Hepatocyte (in vitro differentiated cells): Measurements from ENCODE around the gene ZNF669. TPM values are rescaled to one million over a fixed set of nuclear protein-coding genes. Genes with fewer than 3 reads are reported as not detected.
"Not testable (repeated sequence)": the region's sequence is repeated elsewhere in the genome, so short reads cannot be mapped to it uniquely, and the experiment has no call there.

Source experiments
- DNase-seq: peaks from one replicate; pipeline ENCODE4 v3.0.0-alpha.2; 2016; ENCODE audit warnings: low spot score
- H2AFZ ChIP-seq: fragments of 200-600 bp; sonication (generic); 2 replicates; pipeline ENCODE4 v1.6.0; 2016; ENCODE audit warnings: antibody characterized with exemption, mild to moderate bottlenecking
- H3K27ac ChIP-seq: fragments of 200-600 bp; sonication (generic); 2 replicates; pipeline ENCODE4 v1.5.1; 2016; ENCODE audit warnings: mild to moderate bottlenecking
- H3K27me3 ChIP-seq: fragments of 200-600 bp; sonication (generic); 2 replicates; pipeline ENCODE4 v1.6.1; 2016
- H3K36me3 ChIP-seq: fragments of 200-600 bp; sonication (generic); replicated peaks from 2 replicates; pipeline ENCODE4 v1.5.1; 2016; ENCODE audit warnings: low read depth; ENCODE audit not compliant: insufficient read depth
- H3K4me1 ChIP-seq: fragments of 200-600 bp; sonication (generic); 2 replicates; pipeline ENCODE4 v1.5.1; 2016; ENCODE audit warnings: mild to moderate bottlenecking, moderate library complexity; ENCODE audit not compliant: insufficient read depth
- H3K4me2 ChIP-seq: fragments of 200-600 bp; sonication (generic); 2 replicates; pipeline ENCODE4 v1.6.0; 2016
- H3K4me3 ChIP-seq: fragments of 200-600 bp; sonication (generic); 2 replicates; pipeline ENCODE4 v1.5.1; 2016; ENCODE audit warnings: mild to moderate bottlenecking
- H3K79me2 ChIP-seq: fragments of 200-600 bp; sonication (generic); 2 replicates; pipeline ENCODE4 v1.6.0; 2017; ENCODE audit warnings: mild to moderate bottlenecking
- H3K9me2 ChIP-seq: fragments of 200-600 bp; sonication (generic); replicated peaks from 2 replicates; pipeline ENCODE4 v1.6.0; 2017; ENCODE audit warnings: mild to moderate bottlenecking; ENCODE audit not compliant: insufficient read depth
- H3K9me3 ChIP-seq: fragments of 200-600 bp; sonication (generic); 2 replicates; pipeline ENCODE4 v1.5.1; 2016; ENCODE audit warnings: low read depth, mild to moderate bottlenecking
- H4K20me1 ChIP-seq: fragments of 200-600 bp; sonication (generic); 2 replicates; pipeline ENCODE4 v1.6.0; 2016; ENCODE audit warnings: mild to moderate bottlenecking; ENCODE audit not compliant: insufficient read depth, poor library complexity, severe bottlenecking
- EZH2 ChIP-seq: fragments of 200-600 bp; sonication (generic); IDR thresholded peaks from 2 replicates; pipeline ENCODE4 v1.6.1; 2016; ENCODE audit warnings: antibody characterized with exemption, mild to moderate bottlenecking, borderline replicate concordance
- EZH2phosphoT487 ChIP-seq: fragments of 200-600 bp; sonication (generic); IDR thresholded peaks from one replicate; pipeline ENCODE4 v1.6.1; 2018; ENCODE audit warnings: antibody characterized with exemption, mild to moderate bottlenecking, low read depth, moderate library complexity; ENCODE audit not compliant: unreplicated experiment, severe bottlenecking
- WGBS: methylation state at CpG from one replicate; pipeline ENCODE4 v1.1.6; 2016; ENCODE audit warnings: low lambda C conversion rate; ENCODE audit errors: missing lambda C conversion rate; 5-methylcytosine and 5-hydroxymethylcytosine counted together
- polyA plus RNA-seq: library from polyadenylated mRNA; unstranded; fragments of >200 nt; fragmentation: Nextera tagmentation; extraction: Ambion mirVana; gene quantifications from 2 replicates; pipeline ENCODE4 v1.2.1, GENCODE V29; 2016
- total RNA-seq: library from RNA; depleted of rRNA; stranded (reverse); fragments of >200 nt; gene quantifications from 2 replicates; pipeline ENCODE4 v1.2.3, GENCODE V29; 2014
- TF ChIP-seq, protein P1 (sequence below): fragments of 200-600 bp; sonication (generic); IDR thresholded peaks from 2 replicates; pipeline ENCODE4 v1.5.1; 2016; ENCODE audit warnings: antibody characterized with exemption, mild to moderate bottlenecking; ENCODE audit not compliant: poor library complexity

Gene ZNF669
- total and polyA plus RNA-seq, 2 experiments from 2014 or later, result 6.9 to 11.9 TPM

DNA sequence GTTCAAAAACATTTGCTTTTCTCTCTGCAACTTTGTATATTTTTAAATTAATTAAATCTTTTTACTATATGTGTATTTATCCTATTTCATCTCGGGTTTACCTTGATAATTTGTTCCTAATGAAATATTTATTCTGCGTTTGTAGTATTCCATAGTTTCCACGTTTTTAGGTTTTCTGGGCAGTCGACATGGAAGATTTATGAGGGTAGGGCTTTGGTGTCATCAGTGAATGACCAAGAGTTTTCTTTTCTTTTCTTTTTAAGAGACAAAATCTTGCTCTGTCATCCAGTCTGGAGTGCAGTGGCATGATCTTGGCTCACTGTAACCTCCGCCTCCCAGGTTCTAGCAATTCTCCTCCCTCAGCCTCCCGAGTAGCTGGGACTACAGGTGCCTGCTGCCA is 17.2 kb upstream of the ZNF669 start:
- 79% methylated on average over 6 of the region's 6 CpGs for WGBS
- Histone ChIP-seq H3K4me1 (no peaks in the 10 kb centered on the region), H3K9me2 (no peaks in the 10 kb centered on the region), H3K79me2 (no peaks in the 10 kb centered on the region), H3K9me3 (no peaks in the 10 kb centered on the region), H4K20me1 (no peaks in the 10 kb centered on the region), H2AFZ (no peak overlapping the region), H3K36me3 (no peaks in the 10 kb centered on the region), H3K4me2 (no peak overlapping the region), H3K27ac (no peak overlapping the region), H3K27me3 (no peaks in the 10 kb centered on the region), H3K4me3 (no peak overlapping the region)
- TF ChIP-seq EZH2phosphoT487, result no peak
- TF ChIP-seq EZH2, result no peak
- TF ChIP-seq, protein P1, sequence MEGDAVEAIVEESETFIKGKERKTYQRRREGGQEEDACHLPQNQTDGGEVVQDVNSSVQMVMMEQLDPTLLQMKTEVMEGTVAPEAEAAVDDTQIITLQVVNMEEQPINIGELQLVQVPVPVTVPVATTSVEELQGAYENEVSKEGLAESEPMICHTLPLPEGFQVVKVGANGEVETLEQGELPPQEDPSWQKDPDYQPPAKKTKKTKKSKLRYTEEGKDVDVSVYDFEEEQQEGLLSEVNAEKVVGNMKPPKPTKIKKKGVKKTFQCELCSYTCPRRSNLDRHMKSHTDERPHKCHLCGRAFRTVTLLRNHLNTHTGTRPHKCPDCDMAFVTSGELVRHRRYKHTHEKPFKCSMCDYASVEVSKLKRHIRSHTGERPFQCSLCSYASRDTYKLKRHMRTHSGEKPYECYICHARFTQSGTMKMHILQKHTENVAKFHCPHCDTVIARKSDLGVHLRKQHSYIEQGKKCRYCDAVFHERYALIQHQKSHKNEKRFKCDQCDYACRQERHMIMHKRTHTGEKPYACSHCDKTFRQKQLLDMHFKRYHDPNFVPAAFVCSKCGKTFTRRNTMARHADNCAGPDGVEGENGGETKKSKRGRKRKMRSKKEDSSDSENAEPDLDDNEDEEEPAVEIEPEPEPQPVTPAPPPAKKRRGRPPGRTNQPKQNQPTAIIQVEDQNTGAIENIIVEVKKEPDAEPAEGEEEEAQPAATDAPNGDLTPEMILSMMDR, result no peak
- DNase-seq, result no peak

- not testable (repeated sequence) for H3K36me3 ChIP-seq, DNase-seq, H3K4me1 ChIP-seq, H4K20me1 ChIP-seq, H3K9me3 ChIP-seq, H3K4me3 ChIP-seq, H3K4me2 ChIP-seq, H3K9me2 ChIP-seq, H3K27ac ChIP-seq, H3K79me2 ChIP-seq, H3K27me3 ChIP-seq, H2AFZ ChIP-seq
- WGBS, result 87% methylated on average over 4 of the region's 4 CpGs
These were observed 16.2 kb upstream of the ZNF669 start for GRCh38 chr1:247120408-247120668.

DNA sequence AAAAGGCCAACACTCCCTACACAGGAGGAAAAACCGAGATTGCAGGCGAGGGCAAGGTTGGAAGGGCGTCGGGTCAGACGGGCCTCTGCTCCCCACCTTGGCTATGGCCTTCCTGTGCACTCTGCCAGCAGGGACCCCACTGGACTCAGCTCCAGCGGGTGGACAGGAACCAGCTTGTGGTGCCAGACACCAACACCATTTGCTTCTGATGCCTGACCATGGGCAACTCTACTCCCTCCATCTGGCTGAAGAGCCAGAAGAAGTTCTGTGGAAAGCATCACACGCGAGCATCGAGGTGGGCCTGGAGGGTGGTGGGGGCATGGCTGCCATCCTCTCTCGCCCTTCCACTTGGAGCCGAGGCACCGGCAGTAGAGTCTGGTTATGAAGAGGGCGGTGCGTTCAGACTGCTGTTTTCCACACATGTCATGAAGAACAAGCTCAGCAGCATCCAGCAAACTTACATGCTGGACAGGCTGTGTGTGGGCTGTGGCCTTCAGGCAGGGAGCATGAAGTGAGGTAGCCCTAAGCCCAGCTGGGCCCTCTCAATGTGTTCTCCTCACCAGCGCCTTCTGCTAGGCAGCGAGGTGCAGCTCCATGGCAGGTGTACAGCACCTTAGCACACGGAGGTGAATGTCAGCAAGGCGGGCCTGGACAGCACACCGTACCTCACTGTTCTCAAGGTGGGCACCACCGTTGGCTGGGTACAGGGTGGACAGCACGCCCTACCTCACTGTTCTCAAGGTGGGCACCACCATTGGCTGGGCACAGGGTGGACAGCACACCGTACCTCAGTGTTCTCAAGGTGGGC is 15.6 kb upstream of the ZNF669 start:
- Histone ChIP-seq H3K9me2 (no peaks in the 10 kb centered on the region), H4K20me1 (no peaks in the 10 kb centered on the region), H3K36me3 (no peaks in the 10 kb centered on the region), H3K27ac (no peak overlapping the region), H3K27me3 (no peaks in the 10 kb centered on the region), H3K4me2 (no peak overlapping the region), H3K4me1 (no peaks in the 10 kb centered on the region), H3K9me3 (no peaks in the 10 kb centered on the region), H3K79me2 (no peaks in the 10 kb centered on the region), H3K4me3 (no peak overlapping the region), H2AFZ (no peak overlapping the region)
- DNase-seq, result no peak
- 96% methylated on average over 22 of the region's 22 CpGs for WGBS
- TF ChIP-seq EZH2, result no peak
- TF ChIP-seq, protein P1, result no peak
- TF ChIP-seq EZH2phosphoT487, result no peak

DNA sequence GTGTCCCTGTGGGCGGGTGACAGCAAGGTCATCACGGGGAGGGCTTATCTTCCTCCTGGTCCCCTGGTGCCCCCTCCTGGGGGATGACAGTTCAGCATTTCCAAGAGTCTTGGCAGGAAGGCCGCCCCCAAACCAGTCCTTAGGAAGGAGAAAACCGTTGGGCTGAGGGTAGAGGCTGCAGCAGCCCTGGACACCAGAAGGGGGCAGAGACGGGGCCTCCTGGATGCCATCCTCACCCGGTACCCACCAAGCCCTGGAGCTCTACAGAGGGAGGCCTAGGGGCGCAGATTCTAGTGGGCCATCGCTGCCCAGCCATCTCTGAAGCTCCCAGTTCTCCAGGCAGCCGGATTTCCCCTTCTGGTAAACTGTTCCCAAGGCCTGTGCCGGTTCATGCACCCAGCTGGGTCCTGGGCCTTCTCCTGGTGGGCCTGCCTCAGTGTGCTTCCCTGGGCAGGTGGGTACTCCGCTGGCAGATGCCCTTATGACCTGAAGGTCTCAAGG is 14.8 kb upstream of the ZNF669 start:
- Histone ChIP-seq H3K27ac (no peak overlapping the region), H2AFZ (no peak overlapping the region), H3K27me3 (no peaks in the 10 kb centered on the region), H3K9me2 (no peaks in the 10 kb centered on the region), H3K4me1 (no peaks in the 10 kb centered on the region), H3K79me2 (no peaks in the 10 kb centered on the region), H3K9me3 (no peaks in the 10 kb centered on the region), H3K36me3 (no peaks in the 10 kb centered on the region), H3K4me2 (no peak overlapping the region), H3K4me3 (no peak overlapping the region), H4K20me1 (no peaks in the 10 kb centered on the region)
- no peak for TF ChIP-seq EZH2
- TF ChIP-seq EZH2phosphoT487, result no peak
- TF ChIP-seq, protein P1, result no peak
- WGBS, result 83% methylated on average over 9 of the region's 11 CpGs
- DNase-seq, result no peak
